Measurements from ENCODE around the gene SYVN1. TPM values are rescaled to one million over a fixed set of nuclear protein-coding genes. Genes with fewer than 3 reads are reported as not detected.

The SYVN1 gene
- total and polyA plus RNA-seq, 2 donors (not counting 3 experiments of a cell fraction or from before 2014, with no cell fraction given) = 34.5 to 45.1 TPM

- peaks cover 9% of the 10 kb centered on the region for H3K4me1 ChIP-seq (ENCODE audit: control insufficient read depth, extremely low read depth, insufficient read depth, low read length)
- peaks cover 0 to 20% of the 10 kb centered on the region in 2 experiments for H3K36me3 ChIP-seq (ENCODE audit: control insufficient read depth in 2 of 2, extremely low read depth in 1 of 2, insufficient read depth in 2 of 2, low read length in 2 of 2)
- FAIRE-seq (no peak), DNase-seq (ENCODE audit: low read depth, low spot score) (no peak)
- intact Hi-C loops (cut with micrococcal nuclease) = no loop called here
- H3K27ac ChIP-seq (ENCODE audit: insufficient read depth, low read depth, low read length) = no peak overlapping the region
- H3K79me2 ChIP-seq (ENCODE audit: control insufficient read depth, insufficient read depth, low read length) = peaks cover 22% of the 10 kb centered on the region
- POLR2A ChIA-PET = no interaction called here
- no TSS peak for BruUV-seq (replicated peaks)
- CTCF ChIA-PET = interaction anchor here (1.1 to 2.1 kb wide), 3 partner anchors 14 to 42 kb away, joined by 3 to 6 read pairs (median 4); no protein-coding TSS in a partner anchor
- TF ChIP-seq GATA2 (IDR thresholded peaks at IDR 0.05; ENCODE audit: insufficient read depth, insufficient read length, low read depth, low read length) = no peak
- TF ChIP-seq MAX (IDR thresholded peaks at IDR 0.05; ENCODE audit: insufficient read depth, insufficient read length) = no peak
- no peak for TF ChIP-seq EZH2 (IDR thresholded peaks at IDR 0.05; ENCODE audit: borderline replicate concordance, low read depth, low read length, severe bottlenecking)
- no peak for TF ChIP-seq JUN (IDR thresholded peaks at IDR 0.05; ENCODE audit: borderline replicate concordance, insufficient read depth, insufficient read length, low read depth)
- no peak for TF ChIP-seq POLR2AphosphoS5 (IDR thresholded peaks at IDR 0.05; ENCODE audit: insufficient read depth, low read depth, low read length)
- TF ChIP-seq CTCF (IDR thresholded peaks at IDR 0.05; ENCODE audit: extremely low read depth in 1 of 2, insufficient read depth in 1 of 2, low read depth in 1 of 2, low read length in 2 of 2) = no peak
- TF ChIP-seq FOS (IDR thresholded peaks at IDR 0.05; ENCODE audit: borderline replicate concordance, insufficient read depth, low read length) = no peak
- no peak for TF ChIP-seq POLR2A (IDR thresholded peaks at IDR 0.05; ENCODE audit: low read depth, low read length)
- no peak for TF ChIP-seq MYC (IDR thresholded peaks at IDR 0.05; ENCODE audit: low read depth, low read length)
- H3K4me3 ChIP-seq (replicated peaks in 1 of 3; ENCODE audit: insufficient read depth in 1 of 3, low read depth in 1 of 3, low read length in 3 of 3) = no peak overlapping the region
- no peak overlapping the region for H2AFZ ChIP-seq (ENCODE audit: low read depth, low read length)
- H4K20me1 ChIP-seq (replicated peaks; ENCODE audit: control insufficient read depth, extremely low read depth, insufficient read depth, low read length) = no peaks in the 10 kb centered on the region
- no peak overlapping the region for H3K4me2 ChIP-seq (ENCODE audit: insufficient read depth, low read length)
- no peaks in the 10 kb centered on the region for H3K27me3 ChIP-seq (ENCODE audit: control insufficient read depth in 2 of 2, insufficient read depth in 2 of 2, low read length in 2 of 2)
- dilution Hi-C loops (cut with MboI; ENCODE audit: extremely low pct_ligation_motif_present, low sequenced_read_pairs) = no loop called here
- no peaks in the 10 kb centered on the region for H3K9me1 ChIP-seq (replicated peaks; ENCODE audit: control insufficient read depth, extremely low read depth, insufficient read depth, low read length)
- H3K9ac ChIP-seq (replicated peaks; ENCODE audit: extremely low read depth, insufficient read depth, low read length) = no peak overlapping the region
- no peaks in the 10 kb centered on the region for H3K9me3 ChIP-seq (replicated peaks; ENCODE audit: control insufficient read depth, insufficient read depth, low read length)
Observed at GRCh38 chr11:65183201-65183891, 49.0 kb upstream of the SYVN1 start.

Data from endothelial cell of umbilical vein (primary cell).